ENCODE measurements around the gene OMD.

DNA sequence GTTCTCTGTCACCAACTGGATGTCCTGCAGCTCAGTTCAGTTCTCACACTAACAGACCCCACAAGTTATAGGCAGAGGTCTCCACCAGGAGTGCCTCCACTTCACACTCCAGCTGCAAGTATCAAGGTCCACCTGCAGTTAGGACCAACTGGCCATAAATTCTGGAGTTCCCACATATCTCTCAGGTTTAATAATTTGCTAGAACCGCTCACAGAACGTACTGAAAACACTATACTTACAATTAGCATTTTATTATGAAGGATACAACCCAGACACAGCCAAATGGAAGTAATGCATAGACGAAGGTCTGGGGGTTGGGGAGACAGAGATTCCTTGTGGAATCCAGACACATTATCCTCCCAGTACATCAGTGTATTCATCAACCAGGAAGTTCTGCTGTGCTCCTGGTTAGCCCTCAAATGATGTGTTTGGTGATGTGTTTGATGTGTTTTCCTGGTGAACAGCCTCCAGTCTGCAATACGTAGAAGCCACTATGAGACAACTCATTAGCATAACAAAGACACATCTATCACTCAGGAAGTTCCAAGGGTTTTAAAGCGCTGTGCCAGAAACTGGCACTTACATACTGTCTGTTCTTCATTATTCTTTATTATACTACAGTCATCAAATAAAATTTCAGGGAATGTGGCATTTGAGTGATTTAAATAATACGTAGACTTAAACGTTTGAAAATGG, 45.3 kb downstream of the OMD start:
- TF ChIP-seq TAF1 (IDR thresholded peaks at IDR 0.05; ENCODE audit: borderline replicate concordance, low read depth, low read length): no peak
- TF ChIP-seq, protein P1, sequence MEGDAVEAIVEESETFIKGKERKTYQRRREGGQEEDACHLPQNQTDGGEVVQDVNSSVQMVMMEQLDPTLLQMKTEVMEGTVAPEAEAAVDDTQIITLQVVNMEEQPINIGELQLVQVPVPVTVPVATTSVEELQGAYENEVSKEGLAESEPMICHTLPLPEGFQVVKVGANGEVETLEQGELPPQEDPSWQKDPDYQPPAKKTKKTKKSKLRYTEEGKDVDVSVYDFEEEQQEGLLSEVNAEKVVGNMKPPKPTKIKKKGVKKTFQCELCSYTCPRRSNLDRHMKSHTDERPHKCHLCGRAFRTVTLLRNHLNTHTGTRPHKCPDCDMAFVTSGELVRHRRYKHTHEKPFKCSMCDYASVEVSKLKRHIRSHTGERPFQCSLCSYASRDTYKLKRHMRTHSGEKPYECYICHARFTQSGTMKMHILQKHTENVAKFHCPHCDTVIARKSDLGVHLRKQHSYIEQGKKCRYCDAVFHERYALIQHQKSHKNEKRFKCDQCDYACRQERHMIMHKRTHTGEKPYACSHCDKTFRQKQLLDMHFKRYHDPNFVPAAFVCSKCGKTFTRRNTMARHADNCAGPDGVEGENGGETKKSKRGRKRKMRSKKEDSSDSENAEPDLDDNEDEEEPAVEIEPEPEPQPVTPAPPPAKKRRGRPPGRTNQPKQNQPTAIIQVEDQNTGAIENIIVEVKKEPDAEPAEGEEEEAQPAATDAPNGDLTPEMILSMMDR (IDR thresholded peaks at IDR 0.05): no peak
- TF ChIP-seq, protein P2, sequence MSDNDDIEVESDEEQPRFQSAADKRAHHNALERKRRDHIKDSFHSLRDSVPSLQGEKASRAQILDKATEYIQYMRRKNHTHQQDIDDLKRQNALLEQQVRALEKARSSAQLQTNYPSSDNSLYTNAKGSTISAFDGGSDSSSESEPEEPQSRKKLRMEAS (IDR thresholded peaks at IDR 0.05; ENCODE audit: low read depth): no peak
- TF ChIP-seq EP300 (IDR thresholded peaks at IDR 0.05; ENCODE audit: borderline replicate concordance in 1 of 2, low read depth in 1 of 2, low read length in 1 of 2): no peak
- TF ChIP-seq CHD2 (IDR thresholded peaks at IDR 0.05; ENCODE audit: low read length, partially characterized antibody): no peak
- no peak for TF ChIP-seq SMC3 (IDR thresholded peaks at IDR 0.05; ENCODE audit: low read depth, low read length)
- no peak for TF ChIP-seq FOXJ3 (CRISPR knock-in tag; IDR thresholded peaks at IDR 0.05)
- TF ChIP-seq, protein P3, sequence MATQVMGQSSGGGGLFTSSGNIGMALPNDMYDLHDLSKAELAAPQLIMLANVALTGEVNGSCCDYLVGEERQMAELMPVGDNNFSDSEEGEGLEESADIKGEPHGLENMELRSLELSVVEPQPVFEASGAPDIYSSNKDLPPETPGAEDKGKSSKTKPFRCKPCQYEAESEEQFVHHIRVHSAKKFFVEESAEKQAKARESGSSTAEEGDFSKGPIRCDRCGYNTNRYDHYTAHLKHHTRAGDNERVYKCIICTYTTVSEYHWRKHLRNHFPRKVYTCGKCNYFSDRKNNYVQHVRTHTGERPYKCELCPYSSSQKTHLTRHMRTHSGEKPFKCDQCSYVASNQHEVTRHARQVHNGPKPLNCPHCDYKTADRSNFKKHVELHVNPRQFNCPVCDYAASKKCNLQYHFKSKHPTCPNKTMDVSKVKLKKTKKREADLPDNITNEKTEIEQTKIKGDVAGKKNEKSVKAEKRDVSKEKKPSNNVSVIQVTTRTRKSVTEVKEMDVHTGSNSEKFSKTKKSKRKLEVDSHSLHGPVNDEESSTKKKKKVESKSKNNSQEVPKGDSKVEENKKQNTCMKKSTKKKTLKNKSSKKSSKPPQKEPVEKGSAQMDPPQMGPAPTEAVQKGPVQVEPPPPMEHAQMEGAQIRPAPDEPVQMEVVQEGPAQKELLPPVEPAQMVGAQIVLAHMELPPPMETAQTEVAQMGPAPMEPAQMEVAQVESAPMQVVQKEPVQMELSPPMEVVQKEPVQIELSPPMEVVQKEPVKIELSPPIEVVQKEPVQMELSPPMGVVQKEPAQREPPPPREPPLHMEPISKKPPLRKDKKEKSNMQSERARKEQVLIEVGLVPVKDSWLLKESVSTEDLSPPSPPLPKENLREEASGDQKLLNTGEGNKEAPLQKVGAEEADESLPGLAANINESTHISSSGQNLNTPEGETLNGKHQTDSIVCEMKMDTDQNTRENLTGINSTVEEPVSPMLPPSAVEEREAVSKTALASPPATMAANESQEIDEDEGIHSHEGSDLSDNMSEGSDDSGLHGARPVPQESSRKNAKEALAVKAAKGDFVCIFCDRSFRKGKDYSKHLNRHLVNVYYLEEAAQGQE (IDR thresholded peaks at IDR 0.05; ENCODE audit: low read depth, low read length): no peak
- TF ChIP-seq, protein P4, sequence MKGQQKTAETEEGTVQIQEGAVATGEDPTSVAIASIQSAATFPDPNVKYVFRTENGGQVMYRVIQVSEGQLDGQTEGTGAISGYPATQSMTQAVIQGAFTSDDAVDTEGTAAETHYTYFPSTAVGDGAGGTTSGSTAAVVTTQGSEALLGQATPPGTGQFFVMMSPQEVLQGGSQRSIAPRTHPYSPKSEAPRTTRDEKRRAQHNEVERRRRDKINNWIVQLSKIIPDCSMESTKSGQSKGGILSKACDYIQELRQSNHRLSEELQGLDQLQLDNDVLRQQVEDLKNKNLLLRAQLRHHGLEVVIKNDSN (IDR thresholded peaks at IDR 0.05; ENCODE audit: borderline replicate concordance, low read depth): no peak
- TF ChIP-seq FOSL2 (IDR thresholded peaks at IDR 0.05; ENCODE audit: borderline replicate concordance, low read depth): no peak
- no peak for TF ChIP-seq GATA2 (CRISPR knock-in tag; IDR thresholded peaks at IDR 0.05)
- TF ChIP-seq, protein P5, sequence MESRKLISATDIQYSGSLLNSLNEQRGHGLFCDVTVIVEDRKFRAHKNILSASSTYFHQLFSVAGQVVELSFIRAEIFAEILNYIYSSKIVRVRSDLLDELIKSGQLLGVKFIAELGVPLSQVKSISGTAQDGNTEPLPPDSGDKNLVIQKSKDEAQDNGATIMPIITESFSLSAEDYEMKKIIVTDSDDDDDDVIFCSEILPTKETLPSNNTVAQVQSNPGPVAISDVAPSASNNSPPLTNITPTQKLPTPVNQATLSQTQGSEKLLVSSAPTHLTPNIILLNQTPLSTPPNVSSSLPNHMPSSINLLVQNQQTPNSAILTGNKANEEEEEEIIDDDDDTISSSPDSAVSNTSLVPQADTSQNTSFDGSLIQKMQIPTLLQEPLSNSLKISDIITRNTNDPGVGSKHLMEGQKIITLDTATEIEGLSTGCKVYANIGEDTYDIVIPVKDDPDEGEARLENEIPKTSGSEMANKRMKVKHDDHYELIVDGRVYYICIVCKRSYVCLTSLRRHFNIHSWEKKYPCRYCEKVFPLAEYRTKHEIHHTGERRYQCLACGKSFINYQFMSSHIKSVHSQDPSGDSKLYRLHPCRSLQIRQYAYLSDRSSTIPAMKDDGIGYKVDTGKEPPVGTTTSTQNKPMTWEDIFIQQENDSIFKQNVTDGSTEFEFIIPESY (IDR thresholded peaks at IDR 0.05; ENCODE audit: borderline replicate concordance, low read depth): no peak

Measured in SK-N-SH (cell line).